A673 (cell line): ENCODE measurements around the gene TMBIM6.

Source experiments
- CTCF ChIP-seq: fragments of 300-800, 200-600 bp; sonication (generic); conservative IDR thresholded peaks from 2 replicates; pipeline ENCODE4 v1.5.1; 2017; ENCODE audit warnings: low read depth, mild to moderate bottlenecking, antibody characterized with exemption, low read length, moderate library complexity, mixed read lengths
- EZH2 ChIP-seq: fragments of 200-600 bp; sonication (generic); IDR thresholded peaks from 2 replicates; pipeline ENCODE4 v1.6.1; 2017; ENCODE audit warnings: borderline replicate concordance, low read depth, mild to moderate bottlenecking, mixed read lengths, antibody characterized with exemption, low read length; ENCODE audit not compliant: poor library complexity, severe bottlenecking

GRCh38 chr12:49800421-49801140, 59.2 kb downstream of the TMBIM6 start:
- TF ChIP-seq CTCF (no peak), EZH2 (no peak)
